PC-9 (cell line): Measurements from ENCODE around the gene DIPK1B.

Experiments used
- EZH2 ChIP-seq: fragments of 200-600 bp; sonication (generic); IDR thresholded peaks from 2 replicates; pipeline ENCODE4 v1.8.0; 2017; ENCODE audit warnings: antibody characterized with exemption, low read depth
- TF ChIP-seq, protein P1 (sequence below): fragments of 200-600 bp; sonication (generic); conservative IDR thresholded peaks from 2 replicates; pipeline ENCODE4 v1.6.1; 2017; ENCODE audit warnings: mixed run types, antibody characterized with exemption, mild to moderate bottlenecking, moderate library complexity

DNA sequence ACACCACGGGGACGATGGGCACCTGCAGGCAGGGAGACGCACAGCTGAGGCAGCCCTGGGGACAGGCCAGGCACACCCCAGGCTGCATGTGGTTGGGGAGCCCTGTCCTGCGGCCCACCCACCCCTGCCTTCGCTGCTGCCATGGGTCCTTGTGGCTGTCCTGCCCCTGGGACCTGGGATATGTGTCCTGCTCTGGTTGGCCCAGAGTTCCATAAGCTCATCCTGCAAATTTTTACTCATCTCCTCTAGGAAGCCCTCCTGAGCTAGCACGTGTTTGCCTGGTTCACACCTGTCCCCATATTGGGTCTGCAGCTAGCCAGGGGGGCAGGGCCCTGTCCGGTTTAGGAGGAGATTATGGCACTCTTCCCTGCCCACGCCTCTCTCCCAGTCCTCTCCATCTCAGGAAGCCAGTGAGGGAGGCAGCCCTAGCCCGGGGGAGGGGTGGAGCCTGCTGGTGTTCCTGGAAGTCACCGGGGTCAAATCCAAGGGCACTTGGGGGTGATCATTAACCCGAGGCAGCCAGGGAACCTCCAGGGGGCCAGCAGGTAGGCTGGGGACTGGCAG lies 37.5 kb upstream of the DIPK1B start:
- no peak for TF ChIP-seq EZH2
- TF ChIP-seq, protein P1, sequence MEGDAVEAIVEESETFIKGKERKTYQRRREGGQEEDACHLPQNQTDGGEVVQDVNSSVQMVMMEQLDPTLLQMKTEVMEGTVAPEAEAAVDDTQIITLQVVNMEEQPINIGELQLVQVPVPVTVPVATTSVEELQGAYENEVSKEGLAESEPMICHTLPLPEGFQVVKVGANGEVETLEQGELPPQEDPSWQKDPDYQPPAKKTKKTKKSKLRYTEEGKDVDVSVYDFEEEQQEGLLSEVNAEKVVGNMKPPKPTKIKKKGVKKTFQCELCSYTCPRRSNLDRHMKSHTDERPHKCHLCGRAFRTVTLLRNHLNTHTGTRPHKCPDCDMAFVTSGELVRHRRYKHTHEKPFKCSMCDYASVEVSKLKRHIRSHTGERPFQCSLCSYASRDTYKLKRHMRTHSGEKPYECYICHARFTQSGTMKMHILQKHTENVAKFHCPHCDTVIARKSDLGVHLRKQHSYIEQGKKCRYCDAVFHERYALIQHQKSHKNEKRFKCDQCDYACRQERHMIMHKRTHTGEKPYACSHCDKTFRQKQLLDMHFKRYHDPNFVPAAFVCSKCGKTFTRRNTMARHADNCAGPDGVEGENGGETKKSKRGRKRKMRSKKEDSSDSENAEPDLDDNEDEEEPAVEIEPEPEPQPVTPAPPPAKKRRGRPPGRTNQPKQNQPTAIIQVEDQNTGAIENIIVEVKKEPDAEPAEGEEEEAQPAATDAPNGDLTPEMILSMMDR: no peak
